ENCODE measurements around the gene PLS1. TPM values are rescaled to one million over a fixed set of nuclear protein-coding genes. Genes with fewer than 3 reads are reported as not detected.

Gene PLS1
- 9.4 to 13.7 TPM (median 12.8 TPM) in 5 replicates for total RNA-seq (2022; extraction: Qiagen RNA extraction; ENCODE audit: low read depth)

GRCh38 chr3:142595951-142596725 is at the start of gene PLS1:
TSS of gene PLS1 (plus strand) at chr3:142596393. CDS start at chr3:142664238, 67,845 bp downstream.

GRCh38 chr3:142578329-142579223 is 17.6 kb upstream of the PLS1 start, which contains the start of gene ATR:
TSS of gene ATR (minus strand) at chr3:142578733. CDS start at chr3:142578704, 29 bp downstream.

GRCh38 chr3:142723968-142724681 is 127.9 kb downstream of the PLS1 start, which contains the start of gene TRPC1:
TSS of gene TRPC1 (plus strand) at chr3:142724034. CDS start at chr3:142724560, 526 bp downstream.

Other genes starting within 250 kb of the PLS1 start
- gene XRN1, start 148.4 kb upstream of the PLS1 start, total RNA-seq (2022; extraction: Qiagen RNA extraction; ENCODE audit: low read depth), result 1.5 to 4.4 TPM (median 3.9 TPM) in 5 replicates
- gene ATR, start 17.7 kb upstream of the PLS1 start, total RNA-seq (2022; extraction: Qiagen RNA extraction; ENCODE audit: low read depth), result 9.2 to 12.3 TPM (median 11.5 TPM) in 5 replicates
- 2.6 to 9.1 TPM (median 7.8 TPM) in 5 replicates for gene TRPC1, start 127.6 kb downstream of the PLS1 start, total RNA-seq (2022; extraction: Qiagen RNA extraction; ENCODE audit: low read depth)

Measured in A549 treated with RU486 at 1 μM for 4 hours (cell line).